ENCODE measurements around the gene NINJ1. TPM values are rescaled to one million over a fixed set of nuclear protein-coding genes. Genes with fewer than 3 reads are reported as not detected.
A peak's percentile ranks its signal among the peaks of the same experiment; 100 is the strongest.

Gene NINJ1
- total and polyA plus RNA-seq, 7 donors: 28.9 to 116 (median 57.8) TPM

GRCh38 chr9:93081081-93081529, 52.9 kb downstream of the NINJ1 start:
- 94% methylated on average over 10 of the region's 10 CpGs for WGBS, 2 donors
- H3K27me3 ChIP-seq: no peaks in the 10 kb centered on the region
- H3K9me3 ChIP-seq: no peaks in the 10 kb centered on the region
- H3K4me1 ChIP-seq: no peaks in the 10 kb centered on the region
- H3K36me3 ChIP-seq: no peaks in the 10 kb centered on the region
- intact Hi-C loops (cut with DNase I): no loop called here
- no peak overlapping the region for H3K4me3 ChIP-seq
- TF ChIP-seq CTCF (IDR thresholded peaks at IDR 0.05) (no peak), POLR2A (IDR thresholded peaks at IDR 0.05) (no peak), EP300 (IDR thresholded peaks at IDR 0.05) (no peak), POLR2AphosphoS5 (IDR thresholded peaks at IDR 0.05) (no peak)
- H3K27ac ChIP-seq: no peak overlapping the region
- peak; percentile 55 for DNase-seq

GRCh38 chr9:93080406-93080805, 53.6 kb downstream of the NINJ1 start:
- H3K4me3 ChIP-seq: no peak overlapping the region
- H3K9me3 ChIP-seq: no peaks in the 10 kb centered on the region
- peak; percentile 40 for DNase-seq
- H3K4me1 ChIP-seq: no peaks in the 10 kb centered on the region
- intact Hi-C loops (cut with DNase I): no loop called here
- no peaks in the 10 kb centered on the region for H3K36me3 ChIP-seq
- H3K27ac ChIP-seq: no peak overlapping the region
- WGBS, 2 donors: 95 to 96% methylated on average over 9 of the region's 9 CpGs
- TF ChIP-seq EP300 (IDR thresholded peaks at IDR 0.05) (no peak), POLR2AphosphoS5 (IDR thresholded peaks at IDR 0.05) (no peak), CTCF (IDR thresholded peaks at IDR 0.05) (no peak), POLR2A (IDR thresholded peaks at IDR 0.05) (no peak)
- no peaks in the 10 kb centered on the region for H3K27me3 ChIP-seq

- Histone ChIP-seq H3K27me3 (no peaks in the 10 kb centered on the region), H3K36me3 (no peaks in the 10 kb centered on the region), H3K9me3 (no peaks in the 10 kb centered on the region), H3K4me3 (no peak overlapping the region), H3K27ac (no peak overlapping the region), H3K4me1 (peaks cover 0 to 6% (median 0%) of the 10 kb centered on the region in 4 donors)
- TF ChIP-seq POLR2AphosphoS5 (IDR thresholded peaks at IDR 0.05) (no peak), CTCF (IDR thresholded peaks at IDR 0.05) (no peak), EP300 (IDR thresholded peaks at IDR 0.05) (no peak), POLR2A (IDR thresholded peaks at IDR 0.05) (no peak)
- intact Hi-C loops (cut with DNase I): no loop called here
- peak; percentile 44 for DNase-seq
- WGBS, 2 donors: 90 to 94% methylated on average over 13 of the region's 13 CpGs
These were observed 54.7 kb downstream of the NINJ1 start for GRCh38 chr9:93079371-93079770.

- no peak for DNase-seq
- no peak overlapping the region for H3K4me3 ChIP-seq
- intact Hi-C loops (cut with DNase I): no loop called here
- H3K36me3 ChIP-seq: no peaks in the 10 kb centered on the region
- peaks cover 0 to 21% (median 3%) of the 10 kb centered on the region in 4 donors for H3K4me1 ChIP-seq
- H3K27me3 ChIP-seq: no peaks in the 10 kb centered on the region
- WGBS, 2 donors: 96 to 97% methylated on average over 16 of the region's 16 CpGs
- no peak for TF ChIP-seq CTCF (IDR thresholded peaks at IDR 0.05)
- TF ChIP-seq EP300 (IDR thresholded peaks at IDR 0.05): no peak
- no peak for TF ChIP-seq POLR2A (IDR thresholded peaks at IDR 0.05)
- TF ChIP-seq POLR2AphosphoS5 (IDR thresholded peaks at IDR 0.05): no peak
- H3K27ac ChIP-seq: no peak overlapping the region
- no peaks in the 10 kb centered on the region for H3K9me3 ChIP-seq
These were observed 56.2 kb downstream of the NINJ1 start for GRCh38 chr9:93077811-93078210.

- Histone ChIP-seq H3K27ac (no peak overlapping the region), H3K4me3 (no peak overlapping the region), H3K9me3 (no peaks in the 10 kb centered on the region), H3K36me3 (no peaks in the 10 kb centered on the region), H3K27me3 (no peaks in the 10 kb centered on the region), H3K4me1 (peaks cover 0 to 25% (median 7%) of the 10 kb centered on the region in 4 donors)
- no peak for TF ChIP-seq CTCF (IDR thresholded peaks at IDR 0.05)
- no peak for TF ChIP-seq POLR2AphosphoS5 (IDR thresholded peaks at IDR 0.05)
- TF ChIP-seq EP300 (IDR thresholded peaks at IDR 0.05): no peak
- no peak for TF ChIP-seq POLR2A (IDR thresholded peaks at IDR 0.05)
- WGBS, 2 donors: 94 to 96% methylated on average over 1 of the region's 1 CpG
- intact Hi-C loops (cut with DNase I): no loop called here
- DNase-seq: no peak
These were observed 56.7 kb downstream of the NINJ1 start for GRCh38 chr9:93077367-93077766.
